GM12873 (cell line): Measurements from ENCODE around the gene ZBTB20.

ENCODE experiments used
- CTCF ChIP-seq: IDR thresholded peaks from 2 replicates; pipeline ENCODE4 v1.5.1; 2012; ENCODE audit warnings: low read depth, mild to moderate bottlenecking, moderate library complexity, low read length, control low read depth; ENCODE audit not compliant: insufficient read depth; ENCODE audit errors: missing control alignments

Gene ZBTB20

GRCh38 chr3:114722530-114722929, 424.6 kb downstream of the ZBTB20 start:
- no peak for TF ChIP-seq CTCF

GRCh38 chr3:114721864-114722263, 425.2 kb downstream of the ZBTB20 start:
- TF ChIP-seq CTCF, result no peak

- TF ChIP-seq CTCF, result no peak
Measured at GRCh38 chr3:114721209-114721608, 425.9 kb downstream of the ZBTB20 start.

GRCh38 chr3:114718898-114719210, 428.2 kb downstream of the ZBTB20 start:
- no peak for TF ChIP-seq CTCF

- no peak for TF ChIP-seq CTCF
Measured at GRCh38 chr3:114718071-114718897, 428.8 kb downstream of the ZBTB20 start.

GRCh38 chr3:114716916-114717315, 430.2 kb downstream of the ZBTB20 start:
- TF ChIP-seq CTCF, result no peak

- no peak for TF ChIP-seq CTCF
Measured at GRCh38 chr3:114716126-114716525, 431.0 kb downstream of the ZBTB20 start.

- TF ChIP-seq CTCF, result no peak
Measured at GRCh38 chr3:114714957-114715460, 432.1 kb downstream of the ZBTB20 start.
